B cell (primary cell): Measurements from ENCODE around the gene SERBP1. TPM values are rescaled to one million over a fixed set of nuclear protein-coding genes. Genes with fewer than 3 reads are reported as not detected.

Experiments used
- ATAC-seq: fragments of 200-7000 bp; cut with Tn5 transposase; one replicate; pipeline ENCODE4 v1.10.0; 2021; ENCODE audit warnings: low read depth, mild to moderate bottlenecking, moderate number of reproducible peaks, moderate library complexity
- CTCF ChIA-PET: fragments of 350-600 bp; sonication (Branson Sonifier 250); formaldehyde crosslinking; loops from one replicate; lab custom pipeline; 2021; ENCODE audit warnings: antibody characterized with exemption, inconsistent platforms; lab: Charles Lee
- POLR2A ChIA-PET: fragments of 350-600 bp; sonication (Branson Sonifier 250); formaldehyde crosslinking; loops from one replicate; lab custom pipeline; 2021; ENCODE audit warnings: antibody characterized with exemption; lab: Charles Lee
- DNase-seq: peaks from one replicate; pipeline ENCODE4 v3.0.0; 2013
- H2AFZ ChIP-seq: 2 replicates; pipeline ENCODE4 v1.6.1; 2012; ENCODE audit warnings: mild to moderate bottlenecking, low read depth, low read length; ENCODE audit not compliant: insufficient read depth, poor library complexity, severe bottlenecking
- H3K27ac ChIP-seq, 2 donors: 1 replicate in 1 of 2; 2 replicates in 1 of 2; pipeline ENCODE4 v1.5.1; 2012 to 2013; ENCODE audit warnings: low read length in 2 of 2, mild to moderate bottlenecking in 2 of 2, moderate library complexity in 1 of 2
- H3K27me3 ChIP-seq, 4 experiments: fragments of 200-600 bp in 1 of 4; sonication (generic) in 1 of 4; replicated peaks in 1 of 4; 1 replicate in 2 of 4; 2 replicates in 2 of 4; pipeline versions ENCODE4 v1.6.1 to v1.7.0; 2013 to 2016; ENCODE audit warnings: low read length in 3 of 4, mild to moderate bottlenecking in 2 of 4, mixed read lengths in 1 of 4, moderate library complexity in 1 of 4; ENCODE audit not compliant: insufficient read depth in 4 of 4, control insufficient read depth in 3 of 4; ENCODE audit errors: control extremely low read depth in 1 of 4
- H3K36me3 ChIP-seq, 2 experiments: replicated peaks in 1 of 2; 1 replicate in 1 of 2; 2 replicates in 1 of 2; pipeline versions ENCODE4 v1.6.1 to v1.7.1; 2013; ENCODE audit warnings: low read length in 1 of 2; ENCODE audit not compliant: insufficient read depth in 2 of 2, control insufficient read depth in 1 of 2; ENCODE audit errors: control extremely low read depth in 1 of 2, extremely low read depth in 1 of 2
- H3K4me1 ChIP-seq, 2 donors: fragments of 200-600 bp in 1 of 2; sonication (generic) in 1 of 2; 1 replicate in 1 of 2; 2 replicates in 1 of 2; pipeline versions ENCODE4 v1.5.1 to v1.6.1; 2013 to 2017; ENCODE audit warnings: low read length in 2 of 2; ENCODE audit not compliant: control insufficient read depth in 2 of 2, insufficient read depth in 2 of 2
- H3K4me2 ChIP-seq: replicated peaks from 2 replicates; pipeline ENCODE3; 2012; ENCODE audit warnings: mild to moderate bottlenecking, low read depth, low read length; ENCODE audit not compliant: poor library complexity, severe bottlenecking
- H3K4me3 ChIP-seq, 5 experiments: fragments of 200-600 bp in 1 of 5; sonication (generic) in 1 of 5; 1 replicate in 3 of 5; 2 replicates in 2 of 5; pipeline versions ENCODE4 v1.5.1 to v1.7.0; 2011 to 2016; ENCODE audit warnings: low read length in 4 of 5, mild to moderate bottlenecking in 4 of 5, low read depth in 2 of 5, control low read depth in 1 of 5, moderate library complexity in 1 of 5; ENCODE audit not compliant: insufficient read depth in 1 of 5; ENCODE audit errors: control extremely low read depth in 1 of 5, extremely low read depth in 1 of 5
- H3K79me2 ChIP-seq: fragments of 200-600 bp; sonication (generic); one replicate; pipeline ENCODE4 v1.6.0; 2016; ENCODE audit warnings: low read length; ENCODE audit not compliant: control insufficient read depth, insufficient read depth
- H3K9ac ChIP-seq: fragments of 200-600 bp; sonication (generic); 2 replicates; pipeline ENCODE4 v1.6.1; 2017; ENCODE audit warnings: mild to moderate bottlenecking, low read length, moderate library complexity
- H3K9me3 ChIP-seq, 3 donors: one replicate each; pipeline versions ENCODE4 v1.6.1 to v1.7.1; 2013; ENCODE audit warnings: low read length in 2 of 3; ENCODE audit not compliant: control insufficient read depth in 2 of 3, insufficient read depth in 1 of 3; ENCODE audit errors: control extremely low read depth in 1 of 3
- H4K20me1 ChIP-seq: 2 replicates; pipeline ENCODE4 v1.6.0; 2012; ENCODE audit warnings: mild to moderate bottlenecking, low read length; ENCODE audit not compliant: insufficient read depth, control insufficient read depth, poor library complexity, severe bottlenecking
- H3K27ac Mint-ChIP-seq: one replicate; pipeline ENCODE4 v1.8.0; 2021; ENCODE audit warnings: mixed read lengths
- H3K27me3 Mint-ChIP-seq: one replicate; pipeline ENCODE4 v1.8.0; 2021; ENCODE audit warnings: mixed read lengths
- H3K4me1 Mint-ChIP-seq: one replicate; pipeline ENCODE4 v1.8.0; 2021; ENCODE audit warnings: mixed read lengths
- H3K4me3 Mint-ChIP-seq: one replicate; pipeline ENCODE4 v1.8.0; 2021; ENCODE audit warnings: mixed read lengths
- H3K9me3 Mint-ChIP-seq: one replicate; pipeline ENCODE4 v1.8.0; 2022; ENCODE audit warnings: mixed read lengths; ENCODE audit not compliant: insufficient read depth
- EZH2 ChIP-seq: IDR thresholded peaks from 2 replicates; pipeline ENCODE4 v1.6.1; 2012; ENCODE audit warnings: borderline replicate concordance, low read depth, mild to moderate bottlenecking, moderate library complexity, low read length; ENCODE audit not compliant: insufficient read depth, poor library complexity, severe bottlenecking
- WGBS: methylation state at CpG from one replicate; pipeline ENCODE4 v1.1.5; 2013; ENCODE audit warnings: missing lambda C conversion rate; ENCODE audit not compliant: insufficient coverage; 5-methylcytosine and 5-hydroxymethylcytosine counted together
- intact Hi-C: fragments of 100-400 bp; cut with micrococcal nuclease; formaldehyde crosslinking; loops from one replicate; pipeline ENCODE4 v1.10.0; 2022
- polyA plus RNA-seq: library from polyadenylated mRNA; depleted of rRNA; stranded (reverse); fragments of >200 nt; gene quantifications from 2 replicates; pipeline ENCODE4 v1.2.3, GENCODE V29; 2012
- total RNA-seq, 2 donors: library from RNA; stranded (reverse); fragments of 120-200 nt in 1 of 2; gene quantifications; 1 replicate in 1 of 2; 2 replicates in 1 of 2; pipeline versions ENCODE4 v1.2.3 to v1.2.4, GENCODE V29; 2013 to 2022
- TF ChIP-seq, protein P1 (sequence below): fragments of 200-600 bp; IDR thresholded peaks from one replicate; pipeline ENCODE4 v1.8.0; 2022; ENCODE audit warnings: antibody characterized with exemption, mild to moderate bottlenecking

SERBP1 gene
- total and polyA plus RNA-seq, 2 donors (not counting 1 experiment from before 2014, with no cell fraction given), result 21.0 to 142 TPM

DNA sequence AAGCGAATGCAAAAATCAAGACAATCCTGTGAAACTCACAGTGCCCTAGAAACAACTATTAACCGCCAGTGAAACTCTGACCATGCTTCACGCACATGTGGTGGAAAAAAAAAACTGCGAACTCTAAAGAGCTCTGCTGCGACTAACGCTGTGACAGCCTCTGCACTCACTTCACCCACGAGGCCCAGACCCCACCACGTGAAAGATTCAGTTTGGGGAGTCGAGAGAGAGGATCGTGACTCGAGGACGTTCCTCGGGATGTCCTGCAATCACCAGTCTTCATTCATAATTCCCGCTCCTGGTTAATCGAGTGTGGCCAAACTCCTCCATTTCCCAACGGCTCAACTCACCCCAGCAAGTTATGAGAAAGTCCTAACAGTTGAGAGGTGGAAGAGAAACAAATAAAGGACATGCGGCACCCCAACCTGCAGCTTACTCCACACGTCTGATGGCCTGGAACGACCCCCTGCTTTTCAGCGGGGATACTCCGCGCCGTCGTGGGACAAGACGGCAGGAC is 1.1 kb downstream of the SERBP1 start:
- DNase-seq (peak; percentile 45), ATAC-seq (no peak)
- peaks cover 58% of the 10 kb centered on the region for H3K79me2 ChIP-seq
- H3K4me2 ChIP-seq, result peak overlapping the region; percentile 72
- peak overlapping the region; percentile 93 for H3K27ac Mint-ChIP-seq
- H3K9ac ChIP-seq, result peak overlapping the region; percentile 98
- peak overlapping the region; percentile 91 for H3K4me3 Mint-ChIP-seq
- H3K9me3 Mint-ChIP-seq, result no peaks in the 10 kb centered on the region
- H4K20me1 ChIP-seq, result peaks cover 44% of the 10 kb centered on the region
- H3K4me3 ChIP-seq, result peak overlapping the region; percentile 75 to 97 (median 91)
- TF ChIP-seq EZH2, result no peak
- TF ChIP-seq, protein P1, sequence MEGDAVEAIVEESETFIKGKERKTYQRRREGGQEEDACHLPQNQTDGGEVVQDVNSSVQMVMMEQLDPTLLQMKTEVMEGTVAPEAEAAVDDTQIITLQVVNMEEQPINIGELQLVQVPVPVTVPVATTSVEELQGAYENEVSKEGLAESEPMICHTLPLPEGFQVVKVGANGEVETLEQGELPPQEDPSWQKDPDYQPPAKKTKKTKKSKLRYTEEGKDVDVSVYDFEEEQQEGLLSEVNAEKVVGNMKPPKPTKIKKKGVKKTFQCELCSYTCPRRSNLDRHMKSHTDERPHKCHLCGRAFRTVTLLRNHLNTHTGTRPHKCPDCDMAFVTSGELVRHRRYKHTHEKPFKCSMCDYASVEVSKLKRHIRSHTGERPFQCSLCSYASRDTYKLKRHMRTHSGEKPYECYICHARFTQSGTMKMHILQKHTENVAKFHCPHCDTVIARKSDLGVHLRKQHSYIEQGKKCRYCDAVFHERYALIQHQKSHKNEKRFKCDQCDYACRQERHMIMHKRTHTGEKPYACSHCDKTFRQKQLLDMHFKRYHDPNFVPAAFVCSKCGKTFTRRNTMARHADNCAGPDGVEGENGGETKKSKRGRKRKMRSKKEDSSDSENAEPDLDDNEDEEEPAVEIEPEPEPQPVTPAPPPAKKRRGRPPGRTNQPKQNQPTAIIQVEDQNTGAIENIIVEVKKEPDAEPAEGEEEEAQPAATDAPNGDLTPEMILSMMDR, result no peak
- peak overlapping the region; percentile 93 for H2AFZ ChIP-seq
- peaks cover 57% of the 10 kb centered on the region for H3K4me1 Mint-ChIP-seq
- 0% methylated on average over 15 of the region's 25 CpGs for WGBS
- H3K4me1 ChIP-seq, result peaks cover 26 to 31% of the 10 kb centered on the region in 2 donors
- ChIA-PET CTCF (interaction anchor here (1.5 kb wide), 1 partner anchor 88 kb away, joined by 3 read pairs; no protein-coding TSS in a partner anchor), POLR2A (interaction anchor here (0.7 to 1.7 kb wide), 2 partner anchors 38 to 256 kb away, joined by 4 to 7 read pairs; partner anchors contain the start of gene GADD45A)
- no peaks in the 10 kb centered on the region for H3K9me3 ChIP-seq
- H3K27me3 ChIP-seq, result no peaks in the 10 kb centered on the region
- intact Hi-C loops, result no loop called here
- H3K36me3 ChIP-seq, result peaks cover 7 to 27% of the 10 kb centered on the region in 2 experiments
- no peaks in the 10 kb centered on the region for H3K27me3 Mint-ChIP-seq
- peak overlapping the region; percentile 70 to 98 for H3K27ac ChIP-seq

DNA sequence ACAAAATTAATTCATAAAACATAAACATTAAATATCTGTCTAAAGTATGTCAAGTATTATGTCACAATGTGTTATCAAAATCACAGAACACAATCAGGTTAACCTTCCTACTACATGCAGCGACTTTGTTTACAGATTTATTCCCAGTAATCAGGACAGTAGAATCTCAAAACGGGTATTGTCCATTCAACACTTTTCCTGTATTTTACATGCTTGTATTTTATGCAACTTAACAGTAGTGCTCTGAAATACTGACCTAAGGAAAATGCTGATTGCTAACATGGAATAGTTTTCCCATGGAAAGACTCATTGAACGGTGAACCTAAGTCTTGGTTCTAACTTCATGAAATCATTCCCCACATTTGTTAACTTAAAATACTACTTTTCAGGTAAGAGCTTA is 2.3 kb downstream of the SERBP1 start:
- Histone ChIP-seq H3K27ac (peak overlapping the region in 1 of 2 donors; percentile 98), H3K9ac (peak overlapping the region; percentile 98), H3K9me3 (no peaks in the 10 kb centered on the region), H4K20me1 (peaks cover 48% of the 10 kb centered on the region), H3K27me3 (no peaks in the 10 kb centered on the region), H3K4me1 (peaks cover 19 to 24% of the 10 kb centered on the region in 2 donors), H3K36me3 (peaks cover 12 to 38% of the 10 kb centered on the region in 2 experiments), H3K79me2 (peaks cover 68% of the 10 kb centered on the region), H2AFZ (no peak overlapping the region), H3K4me3 (peak overlapping the region; percentile 75 to 97 (median 91)), H3K4me2 (peak overlapping the region; percentile 72)
- Mint-ChIP-seq H3K27ac (no peak overlapping the region), H3K4me1 (peaks cover 47% of the 10 kb centered on the region), H3K4me3 (peak overlapping the region; percentile 91), H3K27me3 (no peaks in the 10 kb centered on the region), H3K9me3 (no peaks in the 10 kb centered on the region)
- ATAC-seq, result no peak
- POLR2A ChIA-PET, result no interaction called here
- CTCF ChIA-PET, result interaction anchor here (0.7 to 1.5 kb wide), 3 partner anchors 87 to 117 kb away, joined by 3 read pairs; no protein-coding TSS in a partner anchor
- no peak for DNase-seq
- no CpG with 5 or more reads among the region's 3 CpGs for WGBS
- intact Hi-C loops, result no loop called here
- no peak for TF ChIP-seq EZH2
- TF ChIP-seq, protein P1, result no peak
